Adrenal gland (tissue), 12 donors: Measurements from ENCODE around the gene MSRB3. TPM values are rescaled to one million over a fixed set of nuclear protein-coding genes. Genes with fewer than 3 reads are reported as not detected.

Experiments
- DNase-seq, 7 donors: peaks; one replicate each; pipeline ENCODE4 v3.0.0-alpha.2; 2019 to 2020
- H3K27ac ChIP-seq, 5 donors: fragments of 200-600 bp; sonication (generic) in 4 of 5; 1 replicate in 3 of 5; 2 replicates in 2 of 5; pipeline versions ENCODE4 v1.5.1 to v1.8.0; 2016 to 2020; ENCODE audit warnings: mild to moderate bottlenecking in 1 of 5
- H3K27me3 ChIP-seq: fragments of 200-600 bp; 2 replicates; pipeline ENCODE4 v1.8.0; 2021
- H3K36me3 ChIP-seq, 2 donors: fragments of 200-600 bp; replicated peaks in 1 of 2; 1 replicate in 1 of 2; 2 replicates in 1 of 2; pipeline versions ENCODE4 v1.5.1 to v1.8.0; 2018 to 2022
- H3K4me1 ChIP-seq, 2 donors: fragments of 200-600 bp; replicated peaks in 1 of 2; 1 replicate in 1 of 2; 2 replicates in 1 of 2; pipeline versions ENCODE4 v1.5.1 to v1.8.0; 2018 to 2021
- H3K4me3 ChIP-seq, 4 donors: fragments of 200-600 bp; sonication (generic) in 3 of 4; one replicate each; pipeline ENCODE4 v1.5.1; 2016 to 2018
- H3K9me3 ChIP-seq, 3 donors: fragments of 200-600 bp; sonication (generic) in 1 of 3; replicated peaks in 1 of 3; 1 replicate in 2 of 3; 2 replicates in 1 of 3; pipeline versions ENCODE4 v1.5.1 to v1.8.0; 2016 to 2021
- POLR2A ChIP-seq, 2 donors: fragments of 450-650 bp; IDR thresholded peaks; one replicate each; pipeline ENCODE4 v1.6.1; 2017; ENCODE audit warnings: antibody characterized with exemption in 2 of 2, mild to moderate bottlenecking in 2 of 2, moderate library complexity in 1 of 2
- WGBS, 4 donors: extraction: QIAGEN DNeasy Blood & Tissue Kit in 2 of 4; methylation state at CpG; one replicate each; pipeline versions ENCODE4 v1.1.5 to v1.1.7; 2013 to 2017; 5-methylcytosine and 5-hydroxymethylcytosine counted together
- intact Hi-C, 2 donors: fragments of 100-400 bp; cut with DNase I; formaldehyde crosslinking; loops; one replicate each; pipeline versions ENCODE4 v1.14.1 to v1.15.0; 2022 to 2023
- polyA plus RNA-seq, 3 donors: library from polyadenylated mRNA; stranded (reverse); fragments of 200-250 nt in 2 of 3; fragments of 350-450 nt in 1 of 3; fragmentation: Illumina TruSeq in 1 of 3; extraction: RNeasy Lipid Tissue Mini Kit (QIAGEN cat#74804) in 1 of 3; gene quantifications; one replicate each; pipeline ENCODE4 v1.2.3, GENCODE V29; 2013 to 2014
- total RNA-seq, 9 donors: library from RNA; depleted of rRNA in 4 of 9; stranded (reverse); fragments of >200 nt in 4 of 9; fragments of 120-200 nt in 1 of 9; fragmentation: NEBNext Ultra II Directional in 1 of 9; extraction: Animal tissue kit (Norgen Biotek cat#: 25700) in 1 of 9; gene quantifications; one replicate each; pipeline versions ENCODE4 v1.1.0 to v1.2.4, GENCODE V29; 2013 to 2023
- TF ChIP-seq, protein P1 (sequence below), 6 experiments: fragments of 450-650 bp in 4 of 6; fragments of 200-600 bp in 2 of 6; sonication (generic) in 1 of 6; IDR thresholded peaks; 1 replicate in 5 of 6; 2 replicates in 1 of 6; pipeline versions ENCODE4 v1.5.1 to v1.8.0; 2016 to 2021; ENCODE audit warnings: antibody characterized with exemption in 6 of 6, mild to moderate bottlenecking in 2 of 6, moderate library complexity in 1 of 6
- donor health status: healthy with polysubstance abuse.
- donor health status: Bipolar disorder and iron deficiency.
- donor health status: DM: yes; HTN: yes; CAD: no.
- donor health status: DM: no; HTN: no; CAD: no.
- donor health status: DM: no; HTN: no; CAD: no.
- donor health status: DM: yes; HTN: yes; CAD: no.

MSRB3 gene
- total and polyA plus RNA-seq, 12 donors = 5.5 to 23.8 (median 9.7) TPM

DNA sequence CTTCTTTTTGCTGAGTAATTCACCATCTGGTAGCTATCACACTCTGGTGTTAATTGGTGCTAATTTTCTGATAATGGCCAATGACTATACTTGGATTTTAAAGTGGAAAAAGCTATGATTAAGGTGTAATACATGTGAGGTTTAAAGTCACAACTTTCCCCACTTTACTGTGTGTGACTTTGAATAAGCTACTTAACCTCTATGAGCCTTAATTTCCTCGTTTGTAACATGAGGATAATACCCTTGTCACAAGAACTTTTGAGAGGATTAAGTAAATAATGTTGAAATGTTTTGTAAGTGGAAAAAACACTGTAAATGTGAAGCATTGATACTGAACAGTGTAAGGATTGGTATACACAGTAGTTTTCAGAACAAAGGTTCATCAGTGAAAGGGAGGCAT is 65.3 kb downstream of the MSRB3 start:
- intact Hi-C loops = no loop called here
- Histone ChIP-seq H3K9me3 (no peaks in the 10 kb centered on the region), H3K27ac (no peak overlapping the region), H3K4me1 (no peaks in the 10 kb centered on the region), H3K36me3 (no peaks in the 10 kb centered on the region), H3K4me3 (no peak overlapping the region), H3K27me3 (no peaks in the 10 kb centered on the region)
- TF ChIP-seq, protein P1, sequence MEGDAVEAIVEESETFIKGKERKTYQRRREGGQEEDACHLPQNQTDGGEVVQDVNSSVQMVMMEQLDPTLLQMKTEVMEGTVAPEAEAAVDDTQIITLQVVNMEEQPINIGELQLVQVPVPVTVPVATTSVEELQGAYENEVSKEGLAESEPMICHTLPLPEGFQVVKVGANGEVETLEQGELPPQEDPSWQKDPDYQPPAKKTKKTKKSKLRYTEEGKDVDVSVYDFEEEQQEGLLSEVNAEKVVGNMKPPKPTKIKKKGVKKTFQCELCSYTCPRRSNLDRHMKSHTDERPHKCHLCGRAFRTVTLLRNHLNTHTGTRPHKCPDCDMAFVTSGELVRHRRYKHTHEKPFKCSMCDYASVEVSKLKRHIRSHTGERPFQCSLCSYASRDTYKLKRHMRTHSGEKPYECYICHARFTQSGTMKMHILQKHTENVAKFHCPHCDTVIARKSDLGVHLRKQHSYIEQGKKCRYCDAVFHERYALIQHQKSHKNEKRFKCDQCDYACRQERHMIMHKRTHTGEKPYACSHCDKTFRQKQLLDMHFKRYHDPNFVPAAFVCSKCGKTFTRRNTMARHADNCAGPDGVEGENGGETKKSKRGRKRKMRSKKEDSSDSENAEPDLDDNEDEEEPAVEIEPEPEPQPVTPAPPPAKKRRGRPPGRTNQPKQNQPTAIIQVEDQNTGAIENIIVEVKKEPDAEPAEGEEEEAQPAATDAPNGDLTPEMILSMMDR (IDR thresholded peaks at IDR 0.05) = no peak
- TF ChIP-seq POLR2A (IDR thresholded peaks at IDR 0.05) = no peak
- WGBS, 4 donors = 60 to 85% (median 66%) methylated on average over 1 of the region's 1 CpG
- DNase-seq = no peak

DNA sequence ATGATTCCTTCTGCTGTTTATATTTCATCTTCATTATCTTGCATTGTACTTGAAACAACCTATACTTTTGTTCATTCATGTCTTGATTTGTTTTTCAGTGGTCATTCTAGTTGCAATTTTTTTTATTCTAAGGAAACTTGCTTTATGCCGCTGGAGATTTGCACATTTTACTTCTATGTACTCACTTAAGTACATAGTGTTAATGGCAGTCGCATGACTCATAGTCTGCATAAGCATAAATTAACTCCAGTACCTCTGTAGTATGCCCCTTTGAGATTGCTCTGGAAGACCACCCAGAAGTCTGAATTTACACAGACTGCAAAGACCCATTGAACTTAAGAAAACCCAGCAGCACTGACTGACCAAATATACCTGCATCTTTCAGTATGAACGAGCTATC is 77.0 kb downstream of the MSRB3 start:
- no peak for DNase-seq
- H3K36me3 ChIP-seq = no peaks in the 10 kb centered on the region
- H3K4me3 ChIP-seq = no peak overlapping the region
- H3K9me3 ChIP-seq = no peaks in the 10 kb centered on the region
- no peak overlapping the region for H3K27ac ChIP-seq
- no peaks in the 10 kb centered on the region for H3K4me1 ChIP-seq
- WGBS, 4 donors = 85 to 89% (median 87%) methylated on average over 3 of the region's 3 CpGs
- H3K27me3 ChIP-seq = no peaks in the 10 kb centered on the region
- intact Hi-C loops = no loop called here
- TF ChIP-seq, protein P1 (IDR thresholded peaks at IDR 0.05) = no peak
- TF ChIP-seq POLR2A (IDR thresholded peaks at IDR 0.05) = no peak

DNA sequence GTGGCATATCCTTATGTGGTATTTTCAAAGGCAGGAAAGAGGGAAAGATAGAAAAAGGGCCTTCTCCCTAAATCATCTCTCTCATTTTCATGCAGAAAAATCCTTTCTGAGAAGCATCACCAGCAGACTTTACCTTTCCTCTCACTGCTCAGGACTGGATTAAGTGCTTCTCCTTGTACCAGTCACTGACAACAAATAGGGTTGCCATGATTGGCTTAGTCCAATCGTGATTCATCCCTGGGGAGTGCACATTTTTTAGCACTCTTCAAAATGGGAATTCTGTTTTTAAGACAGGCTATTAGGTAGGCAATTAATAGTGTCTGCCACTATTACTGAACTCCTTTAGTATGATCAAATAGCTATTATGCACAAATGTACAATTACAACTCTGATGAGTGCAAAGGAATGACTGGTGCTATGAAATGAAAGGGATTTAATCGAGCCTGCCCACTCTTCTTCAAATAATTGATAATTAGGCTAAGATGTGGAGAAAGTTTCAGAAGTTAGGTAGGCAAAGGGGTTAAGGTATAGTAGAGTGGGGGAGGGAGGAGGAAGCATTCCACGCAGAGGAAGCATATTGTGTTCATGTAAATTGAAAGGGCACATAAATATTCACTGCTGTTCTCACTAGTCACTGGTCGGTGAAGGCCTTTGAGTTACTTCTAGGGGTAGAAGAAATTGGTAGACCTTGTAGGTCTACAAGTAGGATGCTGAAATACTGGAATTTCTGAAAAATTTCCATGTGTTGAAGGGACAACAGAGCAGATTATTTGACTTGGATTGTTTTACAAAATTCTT is 84.0 kb downstream of the MSRB3 start:
- intact Hi-C loops = no loop called here
- 66 to 71% (median 70%) methylated on average over 4 of the region's 4 CpGs for WGBS, 4 donors

DNA sequence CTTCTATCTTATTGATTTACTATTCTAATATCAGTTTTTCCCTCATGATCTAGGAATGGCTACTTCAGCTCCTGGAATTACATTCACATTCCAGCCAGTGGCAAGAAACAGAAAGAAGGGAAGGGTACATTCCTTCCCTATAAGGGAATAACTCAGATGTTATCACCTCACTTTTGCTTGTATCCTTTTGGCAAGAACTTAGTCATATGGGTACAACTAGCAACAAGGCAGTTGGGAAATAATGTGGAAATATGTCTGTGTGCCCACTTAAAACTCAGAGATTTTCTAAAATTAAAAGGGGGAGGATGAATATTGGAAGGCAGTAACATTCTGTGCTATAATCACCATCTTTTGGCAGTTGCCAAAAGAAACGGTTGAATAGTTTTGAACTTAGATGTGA is 85.6 kb downstream of the MSRB3 start:
- H3K4me1 ChIP-seq = no peaks in the 10 kb centered on the region
- TF ChIP-seq POLR2A (IDR thresholded peaks at IDR 0.05) = no peak
- TF ChIP-seq, protein P1 (IDR thresholded peaks at IDR 0.05) = no peak
- no peaks in the 10 kb centered on the region for H3K9me3 ChIP-seq
- H3K4me3 ChIP-seq = no peak overlapping the region
- 78 to 92% (median 87%) methylated on average over 1 of the region's 1 CpG for WGBS, 4 donors
- H3K36me3 ChIP-seq = no peaks in the 10 kb centered on the region
- intact Hi-C loops = no loop called here
- DNase-seq = no peak
- H3K27me3 ChIP-seq = no peaks in the 10 kb centered on the region
- H3K27ac ChIP-seq = no peak overlapping the region

More for the DNA sequence above, 84.0 kb downstream of the MSRB3 start:
- Histone ChIP-seq H3K4me1 (no peaks in the 10 kb centered on the region), H3K4me3 (no peak overlapping the region), H3K27me3 (no peaks in the 10 kb centered on the region), H3K27ac (no peak overlapping the region), H3K9me3 (no peaks in the 10 kb centered on the region), H3K36me3 (no peaks in the 10 kb centered on the region)
- TF ChIP-seq, protein P1 (IDR thresholded peaks at IDR 0.05) = no peak
- TF ChIP-seq POLR2A (IDR thresholded peaks at IDR 0.05) = no peak
- no peak for DNase-seq
